ENCODE results near the gene FAM32A. TPM values are rescaled to one million over a fixed set of nuclear protein-coding genes. Genes with fewer than 3 reads are reported as not detected.

Gene FAM32A
- total RNA-seq, 5 donors from 2014 or later (not counting 1 experiment from before 2014, with no cell fraction given): 42.1 to 60.6 (median 53.3) TPM

Other genes starting within 250 kb of the FAM32A start
- not detected for gene OR10H4, start 236.4 kb upstream of the FAM32A start, total RNA-seq
- gene TPM4, start 108.9 kb upstream of the FAM32A start, total RNA-seq: 100 to 1,000 TPM in 2 of 5 donors, 10 to 100 TPM in 3; 83.6 to 189 (median 99.5) TPM
- 10 to 100 TPM; 67.0 to 84.5 (median 71.7) TPM for gene RAB8A, start 73.5 kb upstream of the FAM32A start, total RNA-seq
- 10 to 100 TPM; 23.5 to 37.0 (median 28.5) TPM for gene HSH2D, start 41.7 kb upstream of the FAM32A start, total RNA-seq
- not detected for gene CIB3, start 11.9 kb upstream of the FAM32A start, total RNA-seq
- gene AP1M1, start 12.5 kb downstream of the FAM32A start, total RNA-seq: 100 to 1,000 TPM in 4 of 5 donors, 10 to 100 TPM in 1; 94.9 to 171 (median 133) TPM
- 100 to 1,000 TPM; 612 to 721 (median 621) TPM for gene KLF2, start 139.4 kb downstream of the FAM32A start, total RNA-seq